ENCODE data around the gene SGCD.

- TF ChIP-seq CTCF (IDR thresholded peaks at IDR 0.05) (no peak), EP300 (IDR thresholded peaks at IDR 0.05) (no peak), POLR2A (IDR thresholded peaks at IDR 0.05) (no peak)
These were observed 199.3 kb downstream of the SGCD start for GRCh38 chr5:156526081-156526925.
